Muscle layer of duodenum (tissue), 2 donors: ENCODE results near the gene CRLF1.

Experiments used
- H3K27ac ChIP-seq: one replicate; pipeline ENCODE4 v1.7.0; 2013; ENCODE audit warnings: mild to moderate bottlenecking, low read length
- H3K27me3 ChIP-seq: one replicate; pipeline ENCODE4 v1.7.0; 2013; ENCODE audit warnings: low read depth, mild to moderate bottlenecking, control low read depth, low read length
- H3K36me3 ChIP-seq, 2 donors: one replicate each; pipeline ENCODE4 v1.7.0; 2013; ENCODE audit warnings: low read length in 2 of 2, control low read depth in 1 of 2, mild to moderate bottlenecking in 1 of 2; ENCODE audit not compliant: insufficient read depth in 2 of 2, control insufficient read depth in 1 of 2
- H3K4me1 ChIP-seq, 2 donors: one replicate each; pipeline ENCODE4 v1.7.0; 2013; ENCODE audit warnings: low read length in 2 of 2, mild to moderate bottlenecking in 2 of 2, control low read depth in 1 of 2, moderate library complexity in 1 of 2; ENCODE audit not compliant: insufficient read depth in 2 of 2, control insufficient read depth in 1 of 2
- H3K4me3 ChIP-seq, 2 donors: one replicate each; pipeline ENCODE4 v1.7.0; 2013; ENCODE audit warnings: low read length in 2 of 2, low read depth in 1 of 2, mild to moderate bottlenecking in 1 of 2
- H3K9me3 ChIP-seq, 2 donors: one replicate each; pipeline ENCODE4 v1.7.0; 2013; ENCODE audit warnings: low read length in 2 of 2, control low read depth in 1 of 2, mild to moderate bottlenecking in 1 of 2; ENCODE audit not compliant: control insufficient read depth in 1 of 2
- donor health status: healthy.

CRLF1 gene

DNA sequence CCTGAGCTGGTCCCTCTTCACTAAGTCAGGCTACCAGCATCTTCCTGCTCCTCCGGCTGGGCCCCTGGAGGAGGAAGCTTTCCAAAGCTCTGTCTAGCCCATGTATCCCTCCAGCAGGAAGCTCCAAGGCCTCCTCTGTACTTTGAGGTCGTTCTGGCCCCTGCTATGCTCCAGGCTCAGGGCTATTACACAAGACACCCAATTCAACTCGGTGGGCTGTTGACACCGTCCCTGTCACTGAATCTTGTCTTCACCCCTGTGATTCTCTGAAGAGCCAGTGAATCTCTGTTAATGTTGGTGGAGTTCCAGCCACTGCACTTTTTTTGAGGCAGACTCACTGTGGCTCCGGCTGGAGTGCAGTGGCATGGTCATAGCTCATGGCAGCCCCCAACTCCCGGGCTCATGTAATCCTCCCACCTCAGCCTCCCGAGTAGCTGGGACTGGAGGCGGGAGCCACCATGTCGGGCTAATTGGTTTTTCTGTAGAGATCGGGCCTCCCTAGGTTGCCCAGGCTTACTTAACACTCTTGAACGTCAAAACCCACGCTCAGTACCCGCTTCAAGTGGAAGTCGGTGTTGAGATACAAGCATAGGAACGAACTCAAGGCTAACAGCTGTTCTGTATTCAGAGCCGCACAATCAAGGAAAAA, 18.5 kb downstream of the CRLF1 start:
- Histone ChIP-seq H3K4me3 (peak overlapping the region; percentile 53 to 97), H3K4me1 (peaks cover 9 to 16% of the 10 kb centered on the region in 2 donors), H3K9me3 (no peaks in the 10 kb centered on the region)

DNA sequence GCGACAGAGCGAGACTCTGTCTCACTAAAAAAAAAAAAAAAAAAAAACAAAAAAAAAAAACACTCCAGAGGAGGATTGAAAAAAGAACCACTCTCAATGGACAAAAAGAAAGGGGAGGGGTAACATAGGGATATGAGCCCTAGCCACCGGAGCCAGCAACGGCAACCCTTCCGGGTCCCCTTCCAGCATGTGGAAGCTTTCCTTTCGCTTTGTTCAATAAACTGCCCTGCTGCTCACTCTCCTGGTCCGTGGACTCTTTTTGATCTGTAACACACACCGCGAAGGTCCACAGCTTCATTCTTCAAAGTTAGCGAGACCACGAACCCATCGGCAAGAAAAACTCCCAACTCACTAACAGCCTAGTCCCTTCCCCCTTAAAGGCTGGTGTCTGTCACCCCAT, 19.0 kb downstream of the CRLF1 start:
- Histone ChIP-seq H3K4me3 (no peak overlapping the region), H3K36me3 (peaks cover 5 to 8% of the 10 kb centered on the region in 2 donors), H3K4me1 (peaks cover 9 to 16% of the 10 kb centered on the region in 2 donors), H3K9me3 (no peaks in the 10 kb centered on the region), H3K27ac (no peak overlapping the region), H3K27me3 (no peaks in the 10 kb centered on the region)

More for the DNA sequence above, 18.5 kb downstream of the CRLF1 start:
- Histone ChIP-seq H3K27ac (no peak overlapping the region), H3K27me3 (no peaks in the 10 kb centered on the region), H3K36me3 (peaks cover 5 to 8% of the 10 kb centered on the region in 2 donors)

DNA sequence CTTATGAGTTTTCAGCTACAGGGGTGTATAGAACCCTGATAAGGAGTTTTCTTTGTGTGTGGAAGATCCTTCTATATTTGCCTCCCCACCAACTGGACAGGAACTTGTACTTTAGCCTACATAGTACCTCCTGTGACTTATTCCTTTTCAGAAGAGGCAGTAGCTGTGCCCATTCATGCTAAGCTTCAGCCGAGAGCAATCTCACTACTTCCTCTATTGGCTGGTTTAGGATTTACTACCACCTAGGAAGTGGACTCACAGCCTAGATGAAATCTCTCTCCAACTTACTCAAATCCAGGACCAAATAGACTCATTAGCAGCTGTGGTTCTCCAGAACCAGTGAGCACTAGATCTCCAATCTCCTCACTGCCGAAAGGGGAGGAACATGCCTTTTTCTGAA, 20.3 kb downstream of the CRLF1 start:
- H3K27ac ChIP-seq, result no peak overlapping the region
- H3K27me3 ChIP-seq, result no peaks in the 10 kb centered on the region
- H3K9me3 ChIP-seq, result no peaks in the 10 kb centered on the region
- no peak overlapping the region for H3K4me3 ChIP-seq
- H3K36me3 ChIP-seq, result peaks cover 5 to 8% of the 10 kb centered on the region in 2 donors
- H3K4me1 ChIP-seq, result peaks cover 9 to 16% of the 10 kb centered on the region in 2 donors

GRCh38 chr19:18580311-18580710, 26.3 kb downstream of the CRLF1 start:
- Histone ChIP-seq H3K4me1 (no peaks in the 10 kb centered on the region), H3K27ac (no peak overlapping the region), H3K36me3 (peaks cover 8 to 24% of the 10 kb centered on the region in 2 donors), H3K4me3 (no peak overlapping the region), H3K27me3 (no peaks in the 10 kb centered on the region), H3K9me3 (no peaks in the 10 kb centered on the region)

- Histone ChIP-seq H3K9me3 (no peaks in the 10 kb centered on the region), H3K4me3 (no peak overlapping the region), H3K27ac (no peak overlapping the region), H3K4me1 (peaks cover 10 to 12% of the 10 kb centered on the region in 2 donors), H3K27me3 (no peaks in the 10 kb centered on the region), H3K36me3 (peaks cover 23 to 43% of the 10 kb centered on the region in 2 donors)
Observed at GRCh38 chr19:18577365-18577914, 29.2 kb downstream of the CRLF1 start.

DNA sequence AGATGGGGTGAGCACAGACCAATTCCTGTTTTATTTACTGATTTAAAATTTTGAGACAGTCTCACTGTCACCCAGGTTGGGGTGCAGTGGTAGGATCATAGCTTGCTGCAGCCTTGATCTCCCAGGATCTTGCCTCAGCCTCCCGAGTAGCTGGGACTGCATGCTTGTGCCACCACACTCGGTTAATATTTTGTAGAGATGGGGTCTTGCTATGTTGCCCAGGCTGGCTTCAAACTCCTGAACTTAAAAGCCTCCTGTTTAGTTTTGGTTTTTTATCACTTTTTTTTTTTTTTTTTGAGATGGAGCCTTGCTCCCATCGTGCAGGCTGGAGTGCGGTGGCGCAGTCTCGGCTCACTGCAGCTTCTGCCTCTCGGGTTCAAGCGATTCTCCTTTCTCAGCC, 30.2 kb downstream of the CRLF1 start:
- Histone ChIP-seq H3K36me3 (peaks cover 23 to 43% of the 10 kb centered on the region in 2 donors), H3K4me3 (no peak overlapping the region)

GRCh38 chr19:18574691-18575291, 31.8 kb downstream of the CRLF1 start:
- no peak overlapping the region for H3K4me3 ChIP-seq
- H3K27ac ChIP-seq, result no peak overlapping the region
- peaks cover 23 to 43% of the 10 kb centered on the region in 2 donors for H3K36me3 ChIP-seq

More for the DNA sequence above, 30.2 kb downstream of the CRLF1 start:
- H3K9me3 ChIP-seq, result no peaks in the 10 kb centered on the region
- peaks cover 10 to 15% of the 10 kb centered on the region in 2 donors for H3K4me1 ChIP-seq
- no peaks in the 10 kb centered on the region for H3K27me3 ChIP-seq
- H3K27ac ChIP-seq, result no peak overlapping the region

GRCh38 chr19:18571564-18572344, 34.8 kb downstream of the CRLF1 start, which contains the start of gene UBA52:
Gene UBA52 (plus strand): TSS chr19:18571857. CDS start chr19:18573301, 1,444 bp downstream.
- H3K4me3 ChIP-seq, result peak within 1 kb of the TSS; percentile 92 to 94
- peaks cover 34 to 61% of the 10 kb centered on the region in 2 donors for H3K36me3 ChIP-seq
- peaks cover 10 to 15% of the 10 kb centered on the region in 2 donors for H3K4me1 ChIP-seq
- no peaks in the 10 kb centered on the region for H3K27me3 ChIP-seq
- H3K9me3 ChIP-seq, result no peaks in the 10 kb centered on the region
- peak within 1 kb of the TSS; percentile 91 for H3K27ac ChIP-seq

More at GRCh38 chr19:18574691-18575291, 31.8 kb downstream of the CRLF1 start:
- Histone ChIP-seq H3K27me3 (no peaks in the 10 kb centered on the region), H3K9me3 (no peaks in the 10 kb centered on the region), H3K4me1 (peaks cover 10 to 15% of the 10 kb centered on the region in 2 donors)

DNA sequence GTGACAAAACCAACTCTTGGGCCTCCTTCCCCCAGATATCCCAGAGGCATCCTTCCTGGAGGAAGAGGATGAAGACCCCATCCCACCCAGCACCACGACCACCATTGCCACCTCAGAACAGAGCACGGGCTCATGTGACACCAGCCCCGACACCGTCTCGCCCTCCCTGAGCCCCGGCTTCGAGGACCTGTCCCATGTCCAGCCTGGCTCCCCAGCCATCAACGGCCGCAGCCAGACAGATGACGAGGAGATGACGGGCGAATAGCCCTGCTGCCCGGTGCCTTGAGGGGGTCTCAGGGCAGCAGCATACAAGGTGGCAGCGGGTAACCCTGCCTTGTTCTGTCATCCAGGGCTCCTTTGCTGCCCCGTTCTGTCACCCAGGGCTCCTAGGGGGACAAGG, 38.2 kb downstream of the CRLF1 start:
- no peak overlapping the region for H3K4me3 ChIP-seq
- H3K36me3 ChIP-seq, result peaks cover 27 to 61% of the 10 kb centered on the region in 2 donors
- H3K27ac ChIP-seq, result no peak overlapping the region
- H3K4me1 ChIP-seq, result peaks cover 9 to 11% of the 10 kb centered on the region in 2 donors
- no peaks in the 10 kb centered on the region for H3K27me3 ChIP-seq
- H3K9me3 ChIP-seq, result no peaks in the 10 kb centered on the region

DNA sequence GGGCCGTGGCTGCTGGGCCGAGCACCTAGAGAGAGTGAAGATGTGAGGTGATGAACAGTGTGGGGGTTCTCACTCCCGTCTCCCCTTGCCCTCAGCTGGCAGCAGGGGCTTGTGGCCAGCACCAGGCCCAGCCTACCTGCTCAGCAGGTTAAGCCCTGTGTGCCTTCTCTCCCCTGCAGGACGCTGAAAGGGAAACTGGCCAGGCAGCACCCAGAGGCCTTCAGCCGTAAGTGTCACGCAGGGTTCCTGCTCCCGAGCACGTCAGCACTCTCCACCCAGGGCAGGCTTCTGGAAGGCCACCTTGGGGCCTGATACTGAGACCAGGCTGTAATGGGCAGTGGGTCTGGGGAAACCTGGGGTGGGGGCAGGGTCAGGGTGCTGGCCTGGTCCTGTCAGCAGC, 39.6 kb downstream of the CRLF1 start:
- no peaks in the 10 kb centered on the region for H3K9me3 ChIP-seq
- H3K27me3 ChIP-seq, result no peaks in the 10 kb centered on the region
- peaks cover 0 to 5% of the 10 kb centered on the region in 2 donors for H3K4me1 ChIP-seq
- H3K4me3 ChIP-seq, result no peak overlapping the region
- H3K27ac ChIP-seq, result no peak overlapping the region
- H3K36me3 ChIP-seq, result peaks cover 26 to 74% of the 10 kb centered on the region in 2 donors

DNA sequence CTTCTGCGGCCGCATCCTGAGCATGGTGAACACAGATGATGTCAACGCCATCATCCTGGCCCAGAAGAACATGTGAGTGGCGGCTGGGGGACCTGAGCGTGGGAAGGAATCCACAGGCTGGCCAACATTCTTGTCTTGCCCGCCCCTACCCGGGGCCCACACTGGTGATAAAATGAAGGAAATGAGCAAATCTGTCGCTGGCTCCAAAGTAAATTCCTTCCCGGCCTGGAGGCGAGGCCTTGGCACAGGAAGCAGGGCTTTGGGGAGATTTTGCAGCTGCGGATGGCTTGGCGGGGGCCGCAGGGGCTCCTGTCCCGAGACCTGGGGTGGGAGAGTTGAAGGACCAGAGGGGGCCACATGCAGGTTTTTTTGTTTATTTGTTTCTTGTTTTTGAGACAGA, 44.5 kb downstream of the CRLF1 start:
- Histone ChIP-seq H3K4me3 (no peak overlapping the region), H3K36me3 (peaks cover 15 to 54% of the 10 kb centered on the region in 2 donors), H3K9me3 (no peaks in the 10 kb centered on the region), H3K27me3 (no peaks in the 10 kb centered on the region), H3K4me1 (peaks cover 0 to 18% of the 10 kb centered on the region in 2 donors), H3K27ac (no peak overlapping the region)
